Measurements from ENCODE around the gene MEGF6. TPM values are rescaled to one million over a fixed set of nuclear protein-coding genes. Genes with fewer than 3 reads are reported as not detected.

Gene MEGF6
- total RNA-seq, 1 donor, result 85.4 TPM

GRCh38 chr1:3607703-3608065, 3.6 kb downstream of the MEGF6 start:
- TF ChIP-seq, protein P1, sequence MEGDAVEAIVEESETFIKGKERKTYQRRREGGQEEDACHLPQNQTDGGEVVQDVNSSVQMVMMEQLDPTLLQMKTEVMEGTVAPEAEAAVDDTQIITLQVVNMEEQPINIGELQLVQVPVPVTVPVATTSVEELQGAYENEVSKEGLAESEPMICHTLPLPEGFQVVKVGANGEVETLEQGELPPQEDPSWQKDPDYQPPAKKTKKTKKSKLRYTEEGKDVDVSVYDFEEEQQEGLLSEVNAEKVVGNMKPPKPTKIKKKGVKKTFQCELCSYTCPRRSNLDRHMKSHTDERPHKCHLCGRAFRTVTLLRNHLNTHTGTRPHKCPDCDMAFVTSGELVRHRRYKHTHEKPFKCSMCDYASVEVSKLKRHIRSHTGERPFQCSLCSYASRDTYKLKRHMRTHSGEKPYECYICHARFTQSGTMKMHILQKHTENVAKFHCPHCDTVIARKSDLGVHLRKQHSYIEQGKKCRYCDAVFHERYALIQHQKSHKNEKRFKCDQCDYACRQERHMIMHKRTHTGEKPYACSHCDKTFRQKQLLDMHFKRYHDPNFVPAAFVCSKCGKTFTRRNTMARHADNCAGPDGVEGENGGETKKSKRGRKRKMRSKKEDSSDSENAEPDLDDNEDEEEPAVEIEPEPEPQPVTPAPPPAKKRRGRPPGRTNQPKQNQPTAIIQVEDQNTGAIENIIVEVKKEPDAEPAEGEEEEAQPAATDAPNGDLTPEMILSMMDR (IDR thresholded peaks at IDR 0.05; ENCODE audit: extremely low read depth, low read depth, low read length), result no peak
- no peaks in the 10 kb centered on the region for H3K36me3 ChIP-seq (ENCODE audit: insufficient read depth, low read length)

GRCh38 chr1:3606779-3607702, 4.3 kb downstream of the MEGF6 start:
- H3K4me3 ChIP-seq (ENCODE audit: insufficient read depth, low read length), result no peak overlapping the region
- peak; percentile 85 for DNase-seq (ENCODE audit: insufficient read length, low spot score, missing footprints)
- no peaks in the 10 kb centered on the region for H3K36me3 ChIP-seq (ENCODE audit: insufficient read depth, low read length)
- H3K79me2 ChIP-seq (ENCODE audit: insufficient read depth, low read length), result no peaks in the 10 kb centered on the region
- H3K27ac ChIP-seq (ENCODE audit: low read depth, low read length), result no peak overlapping the region
- H4K20me1 ChIP-seq (ENCODE audit: insufficient read depth, low read length), result no peaks in the 10 kb centered on the region
- peaks cover 23% of the 10 kb centered on the region for H3K27me3 ChIP-seq (ENCODE audit: insufficient read depth, low read length)
- H3K9me3 ChIP-seq (ENCODE audit: low read depth, low read length), result no peaks in the 10 kb centered on the region
- no peak overlapping the region for H2AFZ ChIP-seq (ENCODE audit: low read length)
- no peaks in the 10 kb centered on the region for H3K4me1 ChIP-seq (ENCODE audit: insufficient read depth, low read length)
- H3K4me2 ChIP-seq (ENCODE audit: insufficient read depth, low read length), result no peak overlapping the region
- TF ChIP-seq, protein P1 (IDR thresholded peaks at IDR 0.05; ENCODE audit: extremely low read depth, low read depth, low read length), result no peak

More at GRCh38 chr1:3607703-3608065, 3.6 kb downstream of the MEGF6 start:
- H3K4me1 ChIP-seq (ENCODE audit: insufficient read depth, low read length), result no peaks in the 10 kb centered on the region
- H3K4me3 ChIP-seq (ENCODE audit: insufficient read depth, low read length), result no peak overlapping the region
- no peak overlapping the region for H2AFZ ChIP-seq (ENCODE audit: low read length)
- H4K20me1 ChIP-seq (ENCODE audit: insufficient read depth, low read length), result no peaks in the 10 kb centered on the region
- peak; percentile 27 for DNase-seq (ENCODE audit: insufficient read length, low spot score, missing footprints)
- H3K27me3 ChIP-seq (ENCODE audit: insufficient read depth, low read length), result peaks cover 28% of the 10 kb centered on the region
- no peaks in the 10 kb centered on the region for H3K79me2 ChIP-seq (ENCODE audit: insufficient read depth, low read length)
- no peaks in the 10 kb centered on the region for H3K9me3 ChIP-seq (ENCODE audit: low read depth, low read length)
- no peak overlapping the region for H3K27ac ChIP-seq (ENCODE audit: low read depth, low read length)
- no peak overlapping the region for H3K4me2 ChIP-seq (ENCODE audit: insufficient read depth, low read length)

- no peak overlapping the region for H3K4me2 ChIP-seq (ENCODE audit: insufficient read depth, low read length)
- peaks cover 12% of the 10 kb centered on the region for H3K27me3 ChIP-seq (ENCODE audit: insufficient read depth, low read length)
- DNase-seq (ENCODE audit: insufficient read length, low spot score, missing footprints), result peak; percentile 58
- H3K27ac ChIP-seq (ENCODE audit: low read depth, low read length), result no peak overlapping the region
- H3K9me3 ChIP-seq (ENCODE audit: low read depth, low read length), result no peaks in the 10 kb centered on the region
- no peak overlapping the region for H3K4me3 ChIP-seq (ENCODE audit: insufficient read depth, low read length)
- H4K20me1 ChIP-seq (ENCODE audit: insufficient read depth, low read length), result no peaks in the 10 kb centered on the region
- no peaks in the 10 kb centered on the region for H3K36me3 ChIP-seq (ENCODE audit: insufficient read depth, low read length)
- H3K79me2 ChIP-seq (ENCODE audit: insufficient read depth, low read length), result no peaks in the 10 kb centered on the region
- TF ChIP-seq, protein P1 (IDR thresholded peaks at IDR 0.05; ENCODE audit: extremely low read depth, low read depth, low read length), result no peak
- no peaks in the 10 kb centered on the region for H3K4me1 ChIP-seq (ENCODE audit: insufficient read depth, low read length)
- no peak overlapping the region for H2AFZ ChIP-seq (ENCODE audit: low read length)
These were observed 6.1 kb downstream of the MEGF6 start for GRCh38 chr1:3604997-3605823.
